Panc1 (cell line): ENCODE results near the gene HAGHL.

Source experiments
- CTCF ChIP-seq: fragments of 450-650 bp; IDR thresholded peaks from 2 replicates; pipeline ENCODE4 v1.5.1; 2017; ENCODE audit warnings: mild to moderate bottlenecking
- POLR2AphosphoS5 ChIP-seq: IDR thresholded peaks from 2 replicates; pipeline ENCODE4 v1.6.1; 2012; ENCODE audit warnings: mild to moderate bottlenecking, low read depth, low read length, moderate library complexity
- REST ChIP-seq, 2 experiments: IDR thresholded peaks; 2 replicates each; pipeline ENCODE4 v1.6.1; 2011 to 2012; ENCODE audit warnings: low read depth in 2 of 2, control low read depth in 1 of 2, low read length in 1 of 2, mild to moderate bottlenecking in 1 of 2, moderate library complexity in 1 of 2; ENCODE audit not compliant: insufficient read depth in 1 of 2
- SIN3A ChIP-seq: IDR thresholded peaks from 2 replicates; pipeline ENCODE4 v1.6.1; 2012; ENCODE audit warnings: low read depth, mild to moderate bottlenecking, low read length, moderate library complexity, borderline replicate concordance; ENCODE audit not compliant: insufficient read depth
- TCF7L2 ChIP-seq: IDR thresholded peaks from 2 replicates; pipeline ENCODE4 v1.6.1; 2011; ENCODE audit warnings: mild to moderate bottlenecking, low read depth, low read length, inconsistent platforms

GRCh38 chr16:722835-723633 is 3.9 kb upstream of the HAGHL start:
- TF ChIP-seq CTCF: no peak
- no peak for TF ChIP-seq POLR2AphosphoS5
- no peak for TF ChIP-seq SIN3A
- TF ChIP-seq TCF7L2: no peak
- TF ChIP-seq REST (IDR thresholded peaks at IDR 0.05; ENCODE audit: insufficient read depth in 1 of 2, low read depth in 2 of 2, low read length in 1 of 2): no peak
